B cell (primary cell): ENCODE data around the gene C12orf57.

Experiments
- EZH2 ChIP-seq: IDR thresholded peaks from 2 replicates; pipeline ENCODE4 v1.6.1; 2012; ENCODE audit warnings: borderline replicate concordance, low read depth, mild to moderate bottlenecking, moderate library complexity, low read length; ENCODE audit not compliant: insufficient read depth, poor library complexity, severe bottlenecking
- TF ChIP-seq, protein P1 (sequence below): fragments of 200-600 bp; IDR thresholded peaks from one replicate; pipeline ENCODE4 v1.8.0; 2022; ENCODE audit warnings: antibody characterized with exemption, mild to moderate bottlenecking

DNA sequence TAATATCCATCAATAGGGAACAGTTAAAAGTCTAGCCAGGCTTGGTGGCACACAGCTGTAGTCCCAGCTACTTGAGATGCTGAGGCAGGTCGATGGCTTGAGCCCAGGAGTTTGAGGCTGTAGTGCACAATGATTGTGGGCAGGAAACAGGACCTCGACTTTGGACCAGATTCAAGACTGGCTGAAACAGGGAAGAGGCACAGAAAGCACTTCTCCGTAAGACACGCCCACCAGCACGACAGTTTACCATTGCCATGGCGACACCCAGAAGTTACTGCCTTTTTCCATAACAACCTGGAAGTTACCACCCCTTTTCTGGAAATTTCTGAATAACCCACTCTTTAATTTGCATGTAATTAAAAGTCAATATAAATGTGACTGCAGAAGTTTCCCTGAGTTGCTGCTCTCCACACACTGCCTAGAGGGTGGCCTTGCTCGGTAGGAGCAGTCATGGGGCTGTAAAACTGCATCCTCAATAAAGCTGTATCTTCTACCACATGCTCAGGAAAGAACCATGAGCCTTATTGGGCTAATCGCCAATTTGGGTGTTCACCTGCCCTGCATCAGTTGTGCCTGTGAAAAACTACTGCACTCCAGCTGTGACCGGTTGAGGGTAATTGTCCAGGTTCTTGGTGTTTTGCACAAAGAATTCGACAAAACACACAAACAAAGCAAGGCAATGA, 43.8 kb upstream of the C12orf57 start:
- TF ChIP-seq, protein P1, sequence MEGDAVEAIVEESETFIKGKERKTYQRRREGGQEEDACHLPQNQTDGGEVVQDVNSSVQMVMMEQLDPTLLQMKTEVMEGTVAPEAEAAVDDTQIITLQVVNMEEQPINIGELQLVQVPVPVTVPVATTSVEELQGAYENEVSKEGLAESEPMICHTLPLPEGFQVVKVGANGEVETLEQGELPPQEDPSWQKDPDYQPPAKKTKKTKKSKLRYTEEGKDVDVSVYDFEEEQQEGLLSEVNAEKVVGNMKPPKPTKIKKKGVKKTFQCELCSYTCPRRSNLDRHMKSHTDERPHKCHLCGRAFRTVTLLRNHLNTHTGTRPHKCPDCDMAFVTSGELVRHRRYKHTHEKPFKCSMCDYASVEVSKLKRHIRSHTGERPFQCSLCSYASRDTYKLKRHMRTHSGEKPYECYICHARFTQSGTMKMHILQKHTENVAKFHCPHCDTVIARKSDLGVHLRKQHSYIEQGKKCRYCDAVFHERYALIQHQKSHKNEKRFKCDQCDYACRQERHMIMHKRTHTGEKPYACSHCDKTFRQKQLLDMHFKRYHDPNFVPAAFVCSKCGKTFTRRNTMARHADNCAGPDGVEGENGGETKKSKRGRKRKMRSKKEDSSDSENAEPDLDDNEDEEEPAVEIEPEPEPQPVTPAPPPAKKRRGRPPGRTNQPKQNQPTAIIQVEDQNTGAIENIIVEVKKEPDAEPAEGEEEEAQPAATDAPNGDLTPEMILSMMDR, result no peak
- no peak for TF ChIP-seq EZH2
